Kidney (tissue), 14 donors: ENCODE measurements around the gene GNPAT. TPM values are rescaled to one million over a fixed set of nuclear protein-coding genes. Genes with fewer than 3 reads are reported as not detected.

Experiments used
- DNase-seq, 5 donors: peaks; one replicate each; pipeline ENCODE4 v3.0.0-alpha.2; 2013 to 2020
- FAIRE-seq: peaks from 2 replicates; lab custom pipeline; 2012; peaks lifted over from hg19 to GRCh38; lab: Jason Lieb, UNC
- H3K27ac ChIP-seq, 2 donors: one replicate each; pipeline ENCODE4 v1.7.0; 2013; ENCODE audit warnings: low read depth in 2 of 2, low read length in 2 of 2, inconsistent platforms in 1 of 2
- H3K27me3 ChIP-seq: one replicate; pipeline ENCODE4 v1.7.1; 2013; ENCODE audit warnings: low read length, inconsistent platforms; ENCODE audit not compliant: control insufficient read depth, insufficient read depth
- H3K36me3 ChIP-seq, 3 donors: one replicate each; pipeline versions ENCODE4 v1.7.0 to v1.7.1; 2013; ENCODE audit warnings: low read length in 3 of 3, control low read depth in 1 of 3, inconsistent platforms in 1 of 3; ENCODE audit not compliant: insufficient read depth in 3 of 3, control insufficient read depth in 2 of 3
- H3K4me1 ChIP-seq, 3 donors: one replicate each; pipeline versions ENCODE4 v1.7.0 to v1.7.1; 2013; ENCODE audit warnings: low read length in 3 of 3, inconsistent platforms in 1 of 3, low read depth in 1 of 3; ENCODE audit not compliant: control insufficient read depth in 2 of 3, insufficient read depth in 2 of 3
- H3K4me3 ChIP-seq, 3 donors: one replicate each; pipeline versions ENCODE4 v1.7.0 to v1.8.1; 2013; ENCODE audit warnings: low read length in 3 of 3, control low read depth in 1 of 3, inconsistent platforms in 1 of 3
- H3K9ac ChIP-seq, 3 donors: one replicate each; pipeline versions ENCODE4 v1.7.0 to v1.7.1; 2013; ENCODE audit warnings: low read length in 3 of 3, control low read depth in 1 of 3, inconsistent platforms in 1 of 3
- H3K9me3 ChIP-seq, 3 donors: one replicate each; pipeline versions ENCODE4 v1.7.0 to v1.7.1; 2013; ENCODE audit warnings: low read length in 3 of 3, control low read depth in 1 of 3, inconsistent platforms in 1 of 3; ENCODE audit not compliant: control insufficient read depth in 2 of 3, insufficient read depth in 1 of 3
- CTCF ChIP-seq: IDR thresholded peaks from 3 replicates; pipeline ENCODE4 v1.5.1; 2012; ENCODE audit warnings: mild to moderate bottlenecking, moderate library complexity, borderline replicate concordance; ENCODE audit not compliant: insufficient read depth; ENCODE audit errors: extremely low read depth
- intact Hi-C: fragments of 100-400 bp; cut with DNase I; formaldehyde crosslinking; loops from one replicate; pipeline ENCODE4 v1.11.1; 2022
- polyA plus RNA-seq: library from polyadenylated mRNA; stranded (reverse); fragments of 350-450 nt; fragmentation: Illumina TruSeq; extraction: RNeasy Lipid Tissue Mini Kit (QIAGEN cat#74804); gene quantifications from one replicate; pipeline ENCODE4 v1.2.3, GENCODE V29; 2014; ENCODE audit warnings: low read depth, low replicate concordance; ENCODE audit not compliant: insufficient read depth
- total RNA-seq: library from RNA; stranded (reverse); fragmentation: NEBNext Ultra II Directional; extraction: Animal tissue kit (Norgen Biotek cat#: 25700); gene quantifications from one replicate; pipeline ENCODE4 v1.2.1, GENCODE V29; 2021
- donor health status: control.
- donor health status: control.
- donor health status: control.
- donor health status: control.
- donor health status: control.
- donor health status: DM: yes; HTN: yes; CAD: no.
- donor health status: Normal renal cell carcinoma (clear cell type).

GNPAT gene
- total and polyA plus RNA-seq, 2 donors from 2014 or later, result 31.2 to 33.7 TPM

GRCh38 chr1:231208980-231209379 lies 32.0 kb upstream of the GNPAT start:
- no peak for TF ChIP-seq CTCF
- FAIRE-seq (no peak), DNase-seq (peak in 1 of 5 donors; percentile 72)
- peaks cover 0 to 2% (median 0%) of the 10 kb centered on the region in 3 donors for H3K4me1 ChIP-seq
- no peak overlapping the region for H3K27ac ChIP-seq
- no peak overlapping the region for H3K4me3 ChIP-seq
- H3K36me3 ChIP-seq, result no peaks in the 10 kb centered on the region
- no peak overlapping the region for H3K9ac ChIP-seq
- no peaks in the 10 kb centered on the region for H3K9me3 ChIP-seq
- intact Hi-C loops, result loop anchor here (10.0 kb wide), 1 partner anchor 414 kb away; no protein-coding TSS in a partner anchor
- no peaks in the 10 kb centered on the region for H3K27me3 ChIP-seq

DNA sequence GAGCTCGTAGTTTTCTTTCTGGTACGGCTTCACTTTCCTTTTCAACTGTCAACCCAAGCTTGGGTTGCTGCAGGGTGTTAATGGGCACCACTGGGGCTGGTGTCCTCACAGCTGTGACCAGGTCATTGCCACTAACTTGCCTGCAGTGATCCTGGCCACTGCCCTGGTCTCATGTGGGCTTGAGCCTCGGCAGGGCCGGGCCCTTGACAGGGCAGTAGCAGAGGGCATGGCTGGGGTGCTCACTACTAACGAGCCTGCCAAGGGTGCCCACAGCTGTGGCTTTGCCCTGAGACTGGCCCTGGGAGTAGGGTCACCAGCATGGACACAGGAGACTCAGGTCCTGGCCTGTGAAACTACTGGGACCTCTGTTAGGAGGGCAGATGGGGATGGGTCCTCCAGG lies 31.5 kb upstream of the GNPAT start:
- DNase-seq (peak in 1 of 5 donors; percentile 56), FAIRE-seq (no peak)
- peaks cover 0 to 2% (median 0%) of the 10 kb centered on the region in 3 donors for H3K4me1 ChIP-seq
- no peak overlapping the region for H3K4me3 ChIP-seq
- no peak for TF ChIP-seq CTCF
- H3K9me3 ChIP-seq, result no peaks in the 10 kb centered on the region
- H3K27me3 ChIP-seq, result no peaks in the 10 kb centered on the region
- intact Hi-C loops, result loop anchor here (10.0 kb wide), 1 partner anchor 415 kb away; no protein-coding TSS in a partner anchor
- H3K9ac ChIP-seq, result no peak overlapping the region
- H3K27ac ChIP-seq, result no peak overlapping the region
- no peaks in the 10 kb centered on the region for H3K36me3 ChIP-seq

DNA sequence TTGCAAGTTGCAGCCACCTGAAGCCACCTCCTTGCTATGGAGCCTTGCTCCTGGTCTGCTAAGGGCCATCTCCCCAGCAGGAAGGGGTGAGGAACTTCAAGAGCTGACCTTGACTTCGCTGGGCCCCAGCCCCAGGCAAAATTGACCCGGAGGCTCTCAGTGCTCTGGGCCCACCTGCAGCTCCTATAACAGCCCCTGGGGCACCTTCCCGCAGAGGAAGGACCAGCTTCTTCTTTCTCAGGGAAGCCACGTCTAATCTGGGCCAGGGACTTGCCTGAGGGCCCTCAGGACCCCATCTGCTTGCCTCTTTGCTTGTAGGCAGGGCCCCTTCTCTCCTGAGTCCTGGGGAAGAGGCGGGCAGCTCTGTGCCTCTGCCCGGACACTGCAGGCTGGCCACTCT lies 30.9 kb upstream of the GNPAT start:
- TF ChIP-seq CTCF, result no peak
- H3K4me3 ChIP-seq, result no peak overlapping the region
- H3K9me3 ChIP-seq, result no peaks in the 10 kb centered on the region
- no peak overlapping the region for H3K9ac ChIP-seq
- no peaks in the 10 kb centered on the region for H3K27me3 ChIP-seq
- no peaks in the 10 kb centered on the region for H3K36me3 ChIP-seq
- peak in 1 of 5 donors; percentile 41 for DNase-seq
- intact Hi-C loops, result loop anchor here (10.0 kb wide), 1 partner anchor 285 kb away; no protein-coding TSS in a partner anchor
- H3K4me1 ChIP-seq, result peaks cover 0 to 2% (median 0%) of the 10 kb centered on the region in 3 donors
- no peak overlapping the region for H3K27ac ChIP-seq
- no peak for FAIRE-seq
